GM19467 (cell line): ENCODE results near the gene SRRM4.
"Not testable (repeated sequence)": the region's sequence is repeated elsewhere in the genome, so short reads cannot be mapped to it uniquely, and the experiment has no call there.

ENCODE experiments used
- ATAC-seq: cut with Tn5 transposase; IDR thresholded peaks from one replicate; pipeline ENCODE4 v1.9.1; 2021; ENCODE audit warnings: mild to moderate bottlenecking, moderate library complexity; ENCODE audit not compliant: unreplicated experiment

Gene SRRM4

GRCh38 chr12:119008273-119008672 is 26.9 kb downstream of the SRRM4 start:
- not testable (repeated sequence) for ATAC-seq

- no peak for ATAC-seq
Measured at GRCh38 chr12:119008691-119009221, 27.4 kb downstream of the SRRM4 start.

- ATAC-seq = no peak
Measured at GRCh38 chr12:119011231-119011630, 29.9 kb downstream of the SRRM4 start.

- no peak for ATAC-seq
Measured at GRCh38 chr12:119012179-119012578, 30.8 kb downstream of the SRRM4 start.

GRCh38 chr12:119013023-119013422 is 31.7 kb downstream of the SRRM4 start:
- ATAC-seq = no peak

- ATAC-seq = no peak
Measured at GRCh38 chr12:119014368-119014767, 33.0 kb downstream of the SRRM4 start.

GRCh38 chr12:119016715-119017114 is 35.4 kb downstream of the SRRM4 start:
- no peak for ATAC-seq

- no peak for ATAC-seq
Measured at GRCh38 chr12:119019166-119019565, 37.8 kb downstream of the SRRM4 start.

- ATAC-seq = no peak
Measured at GRCh38 chr12:119020406-119021360, 39.3 kb downstream of the SRRM4 start.

- no peak for ATAC-seq
Measured at GRCh38 chr12:119024356-119024755, 43.0 kb downstream of the SRRM4 start.

- no peak for ATAC-seq
Measured at GRCh38 chr12:119025786-119026185, 44.4 kb downstream of the SRRM4 start.

GRCh38 chr12:119033332-119033731 is 52.0 kb downstream of the SRRM4 start:
- ATAC-seq = not testable (repeated sequence)

GRCh38 chr12:119036878-119037825 is 55.8 kb downstream of the SRRM4 start:
- no peak for ATAC-seq

- ATAC-seq = no peak
Measured at GRCh38 chr12:119044094-119044493, 62.8 kb downstream of the SRRM4 start.

- ATAC-seq = no peak
Measured at GRCh38 chr12:119047641-119048040, 66.3 kb downstream of the SRRM4 start.

- ATAC-seq = no peak
Measured at GRCh38 chr12:119050663-119051062, 69.3 kb downstream of the SRRM4 start.

- no peak for ATAC-seq
Measured at GRCh38 chr12:119051474-119051873, 70.1 kb downstream of the SRRM4 start.

GRCh38 chr12:119052001-119052400 is 70.7 kb downstream of the SRRM4 start:
- ATAC-seq = no peak

- no peak for ATAC-seq
Measured at GRCh38 chr12:119055977-119056376, 74.6 kb downstream of the SRRM4 start.

GRCh38 chr12:119060847-119061796 is 79.8 kb downstream of the SRRM4 start:
- ATAC-seq = no peak
